ENCODE results near the gene PTRH2. TPM values are rescaled to one million over a fixed set of nuclear protein-coding genes. Genes with fewer than 3 reads are reported as not detected.

The PTRH2 gene
- total RNA-seq, 1 experiment from 2014 or later: 40.8 TPM

DNA sequence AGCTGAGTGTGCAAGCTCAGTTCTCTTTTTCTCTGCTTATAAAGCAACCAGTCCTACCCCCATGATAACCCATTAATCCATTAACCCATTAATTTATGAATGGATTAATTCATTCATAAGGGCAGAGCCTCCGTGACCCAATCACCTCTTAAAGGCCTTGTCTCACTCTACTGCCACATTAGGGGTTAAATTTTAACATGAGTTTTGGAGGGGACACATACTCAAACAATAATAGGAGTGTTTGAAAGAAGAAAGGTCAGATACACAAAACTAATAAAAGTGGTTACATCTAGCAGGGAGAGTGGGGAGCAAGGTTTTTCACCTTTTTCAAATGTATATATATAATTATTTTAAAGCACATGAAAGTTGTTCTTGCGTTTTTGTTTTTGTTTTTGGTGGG is 7.0 kb upstream of the PTRH2 start:
- Histone ChIP-seq H2BK15ac (ENCODE audit: low read depth, low read length) (no peak overlapping the region), H3K23ac (ENCODE audit: insufficient read length, low read depth, low read length) (no peak overlapping the region), H2BK120ac (ENCODE audit: low read depth, low read length, poor library complexity, severe bottlenecking) (no peak overlapping the region), H3K18ac (ENCODE audit: insufficient read length, low read depth, low read length) (no peak overlapping the region), H3K23me2 (ENCODE audit: insufficient read length, low read depth, low read length, poor library complexity, severe bottlenecking) (no peaks in the 10 kb centered on the region), H3T11ph (ENCODE audit: low read length) (no peak overlapping the region), H3K14ac (ENCODE audit: insufficient read depth, low read length) (no peak overlapping the region), H4K91ac (ENCODE audit: insufficient read length, low read depth, low read length) (no peak overlapping the region), H3K9me3 (ENCODE audit: control insufficient read depth, low read depth, low read length) (no peaks in the 10 kb centered on the region), H4K8ac (replicated peaks; ENCODE audit: insufficient read length, low read depth, low read length) (no peak overlapping the region), H3K56ac (ENCODE audit: insufficient read length, low read depth, low read length) (no peak overlapping the region), H3K79me2 (ENCODE audit: insufficient read depth, low read length) (peaks cover 7% of the 10 kb centered on the region; the same call in 1 of the 2 replicates), H3K4me1 (ENCODE audit: insufficient read depth, low read length) (no peaks in the 10 kb centered on the region), H4K20me1 (ENCODE audit: control insufficient read depth, insufficient read depth, insufficient read length) (no peaks in the 10 kb centered on the region), H4K5ac (ENCODE audit: insufficient read length, low read depth, low read length) (no peak overlapping the region), H3K9ac (ENCODE audit: extremely low read depth, insufficient read length, low read length) (no peak overlapping the region), H3K4me2 (ENCODE audit: insufficient read depth, insufficient read length, low read length) (no peak overlapping the region), H3K79me1 (ENCODE audit: insufficient read depth, low read depth, low read length, poor library complexity, severe bottlenecking) (peaks cover 4% of the 10 kb centered on the region), H3K27ac (ENCODE audit: insufficient read length, low read depth, low read length) (no peak overlapping the region), H2AFZ (ENCODE audit: low read length) (no peak overlapping the region), H2BK20ac (ENCODE audit: low read depth, low read length, poor library complexity, severe bottlenecking) (no peak overlapping the region), H3K27me3 (ENCODE audit: insufficient read depth, low read length) (no peaks in the 10 kb centered on the region), H2AK5ac (ENCODE audit: insufficient read length, low read length) (no peak overlapping the region), H2BK12ac (ENCODE audit: insufficient read length, low read depth, low read length) (no peak overlapping the region), H3K4ac (ENCODE audit: low read depth, low read length) (no peak overlapping the region), H2BK5ac (ENCODE audit: insufficient read length, low read length) (no peak overlapping the region)
- no peak for TF ChIP-seq CTCF (conservative IDR thresholded peaks at IDR 0.05)
- Mint-ChIP-seq H3K27me3 (ENCODE audit: low read depth) (no peaks in the 10 kb centered on the region), H3K27ac (no peak overlapping the region), H3K36me3 (ENCODE audit: insufficient read depth in 1 of 3, low read depth in 3 of 3) (peaks cover 0 to 4% (median 0%) of the 10 kb centered on the region in 3 experiments; a peak in 1 of 7 replicates), H3K4me1 (peaks cover under 1% of the 10 kb centered on the region in 2 experiments; a peak in 3 of 4 replicates), H3K9me3 (no peaks in the 10 kb centered on the region), H3K4me3 (no peak overlapping the region)
- DNase-seq: no peak
- no CpG with 5 or more reads among the region's 2 CpGs for WGBS (ENCODE audit: extremely low coverage, insufficient read length, low lambda C conversion rate)
